Left lung (tissue), 10 donors: Measurements from ENCODE around the gene LBX1. TPM values are rescaled to one million over a fixed set of nuclear protein-coding genes. Genes with fewer than 3 reads are reported as not detected.

Experiments
- ATAC-seq: fragments of 200-7000 bp; cut with Tn5 transposase; one replicate; pipeline ENCODE4 v1.9.1; 2020; ENCODE audit warnings: moderate library complexity
- DNase-seq, 4 donors: peaks; one replicate each; pipeline ENCODE4 v3.0.0-alpha.2; 2013 to 2020
- H3K27ac ChIP-seq, 2 donors: fragments of 200-600 bp; sonication (generic) in 1 of 2; one replicate each; pipeline versions ENCODE4 v1.5.0 to v1.8.0; 2020 to 2021
- H3K27me3 ChIP-seq, 2 donors: fragments of 200-600 bp; sonication (generic) in 1 of 2; one replicate each; pipeline versions ENCODE4 v1.5.0 to v1.8.0; 2020 to 2021
- H3K36me3 ChIP-seq, 2 donors: fragments of 200-600 bp; sonication (generic) in 1 of 2; one replicate each; pipeline versions ENCODE4 v1.5.0 to v1.8.0; 2020 to 2021
- H3K4me1 ChIP-seq, 2 donors: fragments of 200-600 bp; one replicate each; pipeline ENCODE4 v1.8.0; 2021
- H3K4me3 ChIP-seq, 2 donors: fragments of 200-600 bp; sonication (generic) in 1 of 2; one replicate each; pipeline versions ENCODE4 v1.5.0 to v1.8.0; 2020 to 2021; ENCODE audit warnings: mild to moderate bottlenecking in 1 of 2
- H3K9me3 ChIP-seq, 2 donors: fragments of 200-600 bp; sonication (generic) in 1 of 2; one replicate each; pipeline versions ENCODE4 v1.5.0 to v1.8.0; 2020 to 2021
- intact Hi-C, 2 donors: fragments of 100-400 bp; cut with DNase I; formaldehyde crosslinking; loops; one replicate each; pipeline versions ENCODE4 v1.11.2 to v1.14.2; 2022
- polyA plus RNA-seq, 6 donors: library from polyadenylated mRNA; unstranded; fragments of 120-200 nt; gene quantifications; one replicate each; pipeline ENCODE4 v1.2.1, GENCODE V29; 2013; ENCODE audit not compliant: insufficient read length in 6 of 6
- total RNA-seq, 2 donors: library from RNA; stranded (reverse); fragmentation: NEBNext Ultra II Directional; extraction: Animal tissue kit (Norgen Biotek cat#: 25700); gene quantifications; one replicate each; pipeline ENCODE4 v1.2.1, GENCODE V29; 2021
- TF ChIP-seq, protein P1 (sequence below), 2 donors: fragments of 200-600 bp; sonication (generic) in 1 of 2; IDR thresholded peaks; one replicate each; pipeline versions ENCODE4 v1.5.0 to v1.8.0; 2021; ENCODE audit warnings: antibody characterized with exemption in 2 of 2
- donor health status: DM: no; HTN: yes; CAD: no.
- donor health status: DM: no; HTN: no; CAD: no.

The LBX1 gene
- total and polyA plus RNA-seq, 8 donors = 0.18 to 0.75 (median 0.40) TPM

DNA sequence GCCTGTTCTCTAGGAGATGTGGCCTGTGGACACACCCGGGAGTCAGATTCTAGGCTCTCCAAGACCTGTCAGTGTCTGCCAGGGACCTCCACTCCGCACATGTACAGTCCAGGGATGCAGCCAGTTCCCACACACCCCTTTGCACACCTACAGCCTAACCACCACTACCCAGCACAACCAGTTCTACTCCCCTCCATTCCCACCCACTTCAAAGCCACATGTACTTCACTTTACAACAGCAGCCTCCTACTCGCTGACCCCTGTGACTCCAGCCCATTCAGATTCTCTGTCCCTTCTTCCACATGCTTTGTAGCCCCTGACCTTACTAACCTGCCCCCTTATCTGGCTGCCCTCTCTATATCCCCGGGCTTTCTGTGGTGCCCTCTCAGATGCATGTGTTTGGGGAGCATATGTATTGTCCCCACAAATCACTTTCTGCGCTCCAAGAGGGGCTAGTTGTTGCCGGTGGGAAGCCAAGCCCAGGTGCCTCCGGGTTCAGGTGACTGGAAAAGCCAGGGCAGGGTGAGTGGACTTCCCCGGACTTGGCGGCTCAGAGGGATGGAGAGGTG lies 7.2 kb downstream of the LBX1 start:
- no peak overlapping the region for H3K27ac ChIP-seq
- no peaks in the 10 kb centered on the region for H3K9me3 ChIP-seq
- DNase-seq = no peak
- H3K36me3 ChIP-seq = no peaks in the 10 kb centered on the region
- H3K27me3 ChIP-seq = peaks cover 99 to 100% of the 10 kb centered on the region in 2 donors
- no peak overlapping the region for H3K4me3 ChIP-seq
- ATAC-seq = no peak
- TF ChIP-seq, protein P1, sequence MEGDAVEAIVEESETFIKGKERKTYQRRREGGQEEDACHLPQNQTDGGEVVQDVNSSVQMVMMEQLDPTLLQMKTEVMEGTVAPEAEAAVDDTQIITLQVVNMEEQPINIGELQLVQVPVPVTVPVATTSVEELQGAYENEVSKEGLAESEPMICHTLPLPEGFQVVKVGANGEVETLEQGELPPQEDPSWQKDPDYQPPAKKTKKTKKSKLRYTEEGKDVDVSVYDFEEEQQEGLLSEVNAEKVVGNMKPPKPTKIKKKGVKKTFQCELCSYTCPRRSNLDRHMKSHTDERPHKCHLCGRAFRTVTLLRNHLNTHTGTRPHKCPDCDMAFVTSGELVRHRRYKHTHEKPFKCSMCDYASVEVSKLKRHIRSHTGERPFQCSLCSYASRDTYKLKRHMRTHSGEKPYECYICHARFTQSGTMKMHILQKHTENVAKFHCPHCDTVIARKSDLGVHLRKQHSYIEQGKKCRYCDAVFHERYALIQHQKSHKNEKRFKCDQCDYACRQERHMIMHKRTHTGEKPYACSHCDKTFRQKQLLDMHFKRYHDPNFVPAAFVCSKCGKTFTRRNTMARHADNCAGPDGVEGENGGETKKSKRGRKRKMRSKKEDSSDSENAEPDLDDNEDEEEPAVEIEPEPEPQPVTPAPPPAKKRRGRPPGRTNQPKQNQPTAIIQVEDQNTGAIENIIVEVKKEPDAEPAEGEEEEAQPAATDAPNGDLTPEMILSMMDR (IDR thresholded peaks at IDR 0.05) = no peak
- peaks cover 13 to 54% of the 10 kb centered on the region in 2 donors for H3K4me1 ChIP-seq
- intact Hi-C loops = no loop called here

DNA sequence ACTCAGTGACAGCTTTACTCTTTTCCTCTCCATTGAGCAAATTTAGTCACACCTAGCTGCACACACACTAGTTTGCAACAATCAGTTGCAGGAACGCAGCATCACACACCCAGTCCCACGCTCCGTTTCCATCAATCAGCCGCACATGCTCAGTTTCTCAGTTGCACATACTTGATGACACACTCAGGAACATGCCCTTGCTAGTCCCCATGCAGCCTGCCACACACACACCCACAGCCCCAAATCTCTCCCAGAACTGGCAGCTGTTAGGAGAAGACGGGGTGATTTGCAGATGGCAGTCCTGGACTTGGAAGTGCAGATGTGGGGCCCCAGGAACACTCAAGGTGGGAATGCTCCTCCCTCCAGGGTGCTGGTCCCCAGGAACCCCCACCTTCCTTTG lies 7.7 kb downstream of the LBX1 start:
- H3K27me3 ChIP-seq = peaks cover 99 to 100% of the 10 kb centered on the region in 2 donors

DNA sequence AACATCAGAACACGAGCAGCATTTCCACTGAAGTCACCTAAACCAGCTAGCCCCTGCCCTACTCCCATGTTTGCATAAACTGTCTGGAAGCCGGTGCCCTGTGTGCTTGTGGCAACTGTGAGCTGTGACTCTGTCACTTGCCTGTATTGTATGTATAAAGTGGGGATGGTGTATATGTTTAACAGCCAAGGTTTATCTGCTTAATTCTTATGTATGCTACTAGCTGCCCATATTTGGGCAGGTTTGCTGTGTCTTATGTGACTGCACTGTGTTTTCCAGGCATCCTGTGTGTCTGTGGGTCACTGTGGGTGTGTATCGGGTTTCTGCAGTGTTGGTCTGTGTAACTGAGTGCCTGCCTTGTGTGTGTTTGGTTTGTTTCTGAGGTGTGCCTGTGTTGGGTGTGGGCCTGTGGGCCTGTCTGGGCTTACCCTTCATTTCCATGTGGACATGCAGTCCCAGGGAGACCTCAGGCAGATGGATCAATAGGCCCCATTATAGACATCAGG lies 9.3 kb downstream of the LBX1 start:
- peaks cover 4 to 49% of the 10 kb centered on the region in 2 donors for H3K4me1 ChIP-seq
- TF ChIP-seq, protein P1 (IDR thresholded peaks at IDR 0.05) = no peak
- H3K27ac ChIP-seq = no peak overlapping the region
- H3K9me3 ChIP-seq = no peaks in the 10 kb centered on the region
- H3K36me3 ChIP-seq = no peaks in the 10 kb centered on the region
- intact Hi-C loops = loop anchor here in 1 of 2 donors (5.0 to 10.0 kb wide), 2 partner anchors 245 to 347 kb away; no protein-coding TSS in a partner anchor
- no peak for DNase-seq
- no peak for ATAC-seq
- no peak overlapping the region for H3K4me3 ChIP-seq
- peaks cover 99 to 100% of the 10 kb centered on the region in 2 donors for H3K27me3 ChIP-seq

More for the DNA sequence above, 7.7 kb downstream of the LBX1 start:
- H3K4me3 ChIP-seq = no peak overlapping the region
- TF ChIP-seq, protein P1 (IDR thresholded peaks at IDR 0.05) = no peak
- peaks cover 8 to 53% of the 10 kb centered on the region in 2 donors for H3K4me1 ChIP-seq
- no peak overlapping the region for H3K27ac ChIP-seq
- intact Hi-C loops = no loop called here
- H3K36me3 ChIP-seq = no peaks in the 10 kb centered on the region
- H3K9me3 ChIP-seq = no peaks in the 10 kb centered on the region
- DNase-seq (no peak), ATAC-seq (no peak)

DNA sequence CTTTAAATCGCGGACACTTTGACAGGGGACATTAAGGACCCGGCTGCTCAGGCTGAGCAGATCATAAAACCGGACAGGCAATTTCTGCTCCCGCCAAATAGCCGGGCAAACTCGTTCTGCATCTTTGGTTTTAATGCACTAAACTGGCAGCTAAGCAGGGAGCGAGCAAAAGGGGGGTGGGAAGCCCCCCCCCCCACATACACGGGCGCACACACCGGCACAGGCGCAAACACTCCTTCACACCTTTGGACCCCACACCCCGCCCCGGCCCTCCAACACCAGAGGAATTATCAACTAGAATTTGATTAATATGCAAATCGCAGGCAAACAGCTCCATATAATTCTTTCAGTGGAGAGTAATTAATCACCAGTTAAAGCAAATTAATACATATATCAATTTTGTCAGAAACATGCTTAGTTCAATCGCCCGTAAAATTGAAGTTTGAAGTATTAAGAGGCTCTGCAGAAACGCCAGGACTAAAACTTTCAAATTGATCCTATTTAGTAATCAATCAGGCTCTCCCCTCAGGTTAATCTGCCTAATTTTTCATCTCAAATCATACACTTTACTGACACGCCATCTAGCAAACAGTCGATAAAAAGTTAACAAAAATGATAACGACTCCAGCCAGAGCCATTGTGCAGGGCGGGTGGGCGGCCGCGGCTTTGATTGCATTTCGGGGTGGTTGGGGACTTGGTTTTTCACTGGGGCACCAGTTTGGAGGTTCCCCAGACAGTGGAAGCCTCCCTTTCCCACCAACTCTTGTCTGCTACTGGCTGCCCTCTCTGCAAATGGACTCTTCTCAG lies 9.9 kb downstream of the LBX1 start:
- ATAC-seq (no peak), DNase-seq (no peak)
- H3K4me3 ChIP-seq = no peak overlapping the region
- intact Hi-C loops = loop anchor here in 1 of 2 donors (5.0 to 10.0 kb wide), 2 partner anchors 245 to 348 kb away; no protein-coding TSS in a partner anchor
- no peaks in the 10 kb centered on the region for H3K36me3 ChIP-seq
- peaks cover 98 to 100% of the 10 kb centered on the region in 2 donors for H3K27me3 ChIP-seq
- peaks cover 6 to 49% of the 10 kb centered on the region in 2 donors for H3K4me1 ChIP-seq
- no peaks in the 10 kb centered on the region for H3K9me3 ChIP-seq
- H3K27ac ChIP-seq = no peak overlapping the region
- TF ChIP-seq, protein P1 (IDR thresholded peaks at IDR 0.05) = no peak
